Fibroblast of villous mesenchyme (primary cell): Measurements from ENCODE around the gene COL3A1. TPM values are rescaled to one million over a fixed set of nuclear protein-coding genes. Genes with fewer than 3 reads are reported as not detected.

Experiments used
- DNase-seq: peaks from one replicate; pipeline ENCODE4 v3.0.0-alpha.2; 2010; ENCODE audit warnings: low read depth
- H3K4me3 ChIP-seq: 2 replicates; pipeline ENCODE4 v1.5.1; 2011; ENCODE audit warnings: low read depth, mild to moderate bottlenecking, low read length
- total RNA-seq: library from RNA; depleted of rRNA; stranded (reverse); fragments of >200 nt; gene quantifications from 2 replicates; pipeline ENCODE4 v1.2.3, GENCODE V29; 2012
- TF ChIP-seq, protein P1 (sequence below): IDR thresholded peaks from 2 replicates; pipeline ENCODE4 v1.5.1; 2012; ENCODE audit warnings: low read depth, mild to moderate bottlenecking, low read length; ENCODE audit not compliant: insufficient read depth

COL3A1 gene
- total RNA-seq: 3,024 and 3,294 TPM in 2 replicates

GRCh38 chr2:188974164-188974563 is at the start of gene COL3A1:
Gene COL3A1, plus strand, starts transcription at chr2:188974373. Its CDS starts 117 bp downstream, at chr2:188974490.
- peak within 1 kb of the TSS; percentile 99 for H3K4me3 ChIP-seq
- peak; percentile 96 for DNase-seq
- TF ChIP-seq, protein P1, sequence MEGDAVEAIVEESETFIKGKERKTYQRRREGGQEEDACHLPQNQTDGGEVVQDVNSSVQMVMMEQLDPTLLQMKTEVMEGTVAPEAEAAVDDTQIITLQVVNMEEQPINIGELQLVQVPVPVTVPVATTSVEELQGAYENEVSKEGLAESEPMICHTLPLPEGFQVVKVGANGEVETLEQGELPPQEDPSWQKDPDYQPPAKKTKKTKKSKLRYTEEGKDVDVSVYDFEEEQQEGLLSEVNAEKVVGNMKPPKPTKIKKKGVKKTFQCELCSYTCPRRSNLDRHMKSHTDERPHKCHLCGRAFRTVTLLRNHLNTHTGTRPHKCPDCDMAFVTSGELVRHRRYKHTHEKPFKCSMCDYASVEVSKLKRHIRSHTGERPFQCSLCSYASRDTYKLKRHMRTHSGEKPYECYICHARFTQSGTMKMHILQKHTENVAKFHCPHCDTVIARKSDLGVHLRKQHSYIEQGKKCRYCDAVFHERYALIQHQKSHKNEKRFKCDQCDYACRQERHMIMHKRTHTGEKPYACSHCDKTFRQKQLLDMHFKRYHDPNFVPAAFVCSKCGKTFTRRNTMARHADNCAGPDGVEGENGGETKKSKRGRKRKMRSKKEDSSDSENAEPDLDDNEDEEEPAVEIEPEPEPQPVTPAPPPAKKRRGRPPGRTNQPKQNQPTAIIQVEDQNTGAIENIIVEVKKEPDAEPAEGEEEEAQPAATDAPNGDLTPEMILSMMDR: no peak

- no peak overlapping the region for H3K4me3 ChIP-seq
- TF ChIP-seq, protein P1: no peak
- DNase-seq: peak; percentile 12
These were observed 45.5 kb upstream of the COL3A1 start for GRCh38 chr2:188928643-188929042.

- TF ChIP-seq, protein P1: no peak
- no peak for DNase-seq
These were observed 42.8 kb upstream of the COL3A1 start for GRCh38 chr2:188931361-188931760.

GRCh38 chr2:188937228-188938220 is 36.6 kb upstream of the COL3A1 start:
- DNase-seq: peak; percentile 58
- no peak overlapping the region for H3K4me3 ChIP-seq
- TF ChIP-seq, protein P1: no peak

More at GRCh38 chr2:188931361-188931760, 42.8 kb upstream of the COL3A1 start:
- no peak overlapping the region for H3K4me3 ChIP-seq

DNA sequence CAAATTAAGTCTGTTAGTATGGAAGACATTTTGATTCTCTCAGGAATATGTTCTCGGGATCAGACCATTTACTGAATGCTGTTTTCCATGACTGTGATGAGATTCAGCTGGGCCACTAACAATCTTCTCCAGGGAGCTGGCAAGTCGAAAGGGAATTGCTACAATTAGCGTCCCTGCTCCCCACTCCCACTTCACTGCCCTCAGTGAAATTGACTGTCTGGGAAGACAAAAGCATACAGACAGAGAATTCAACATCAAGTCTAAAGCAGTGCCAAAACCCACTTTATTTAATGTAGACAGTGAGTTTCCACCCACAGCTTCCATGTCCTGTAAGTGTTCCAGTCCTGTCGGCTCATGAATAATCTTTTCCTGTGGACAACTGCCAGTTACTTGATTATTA is 34.0 kb upstream of the COL3A1 start:
- TF ChIP-seq, protein P1: no peak
- no peak overlapping the region for H3K4me3 ChIP-seq
- no peak for DNase-seq

DNA sequence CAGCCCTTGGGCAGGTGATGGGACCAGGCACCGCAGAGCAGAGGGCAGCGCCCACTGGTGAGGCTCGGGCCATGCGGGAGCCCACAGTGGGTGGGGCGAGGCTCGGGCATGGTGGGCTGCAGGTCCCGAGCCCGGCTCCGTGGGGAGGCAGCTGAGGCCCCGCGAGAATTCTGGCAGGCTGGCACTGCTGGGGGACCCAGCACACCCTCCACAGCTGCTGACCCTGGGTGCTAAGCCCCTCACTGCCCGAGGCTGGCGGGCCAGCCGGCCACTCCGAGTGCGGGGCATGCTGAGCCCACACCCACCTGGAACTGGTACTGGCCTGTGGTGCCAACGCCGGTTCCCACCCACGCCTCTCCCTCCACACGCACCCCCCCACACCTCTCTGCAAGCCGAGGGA is 29.7 kb upstream of the COL3A1 start:
- no peak for DNase-seq
- no peak overlapping the region for H3K4me3 ChIP-seq
- TF ChIP-seq, protein P1: no peak
